SK-N-SH (cell line): Measurements from ENCODE around the gene MRPL10. TPM values are rescaled to one million over a fixed set of nuclear protein-coding genes. Genes with fewer than 3 reads are reported as not detected.

Source experiments
- CTCF ChIA-PET: fragments of 300-600, 350-600 bp; formaldehyde crosslinking; extraction: SDS; loops from one replicate; lab custom pipeline; 2021; lab: Yijun Ruan, JAX
- POLR2A ChIA-PET: fragments of 350-600 bp; sonication (Branson Sonifier 250); formaldehyde crosslinking; extraction: SDS; loops from one replicate; lab custom pipeline; 2020; ENCODE audit warnings: antibody characterized with exemption, inconsistent platforms; lab: Yijun Ruan, JAX
- DNase-seq: peaks from one replicate; pipeline ENCODE4 v3.0.0; 2012
- H2AFZ ChIP-seq: fragments of 200-600 bp; sonication (generic); 2 replicates; pipeline ENCODE4 v1.8.1; 2016; ENCODE audit warnings: antibody characterized with exemption, mild to moderate bottlenecking, low read depth
- H3F3A ChIP-seq: fragments of 200-600 bp; sonication (generic); replicated peaks from 2 replicates; pipeline ENCODE3; 2016; ENCODE audit warnings: antibody characterized with exemption, mild to moderate bottlenecking; ENCODE audit not compliant: insufficient read depth
- H3K27ac ChIP-seq, 2 experiments: fragments of 200-500 bp in 1 of 2; fragments of 200-600 bp in 1 of 2; sonication (Bioruptor generic) in 1 of 2; sonication (generic), shearing (Covaris generic) in 1 of 2; 2 replicates each; pipeline versions ENCODE4 v1.5.1 to v1.6.1; 2014 to 2016; ENCODE audit warnings: low read depth in 2 of 2, inconsistent platforms in 1 of 2, low read length in 1 of 2, mild to moderate bottlenecking in 1 of 2, mixed read lengths in 1 of 2
- H3K27me3 ChIP-seq: fragments of 200-600 bp; sonication (generic), shearing (Covaris generic); 2 replicates; pipeline ENCODE4 v1.6.1; 2016; ENCODE audit warnings: mixed run types; ENCODE audit not compliant: insufficient read depth
- H3K36me3 ChIP-seq, 2 experiments: fragments of 200-500 bp in 1 of 2; fragments of 200-600 bp in 1 of 2; sonication (Bioruptor generic) in 1 of 2; sonication (generic) in 1 of 2; replicated peaks in 1 of 2; 2 replicates each; pipeline versions ENCODE3 to v1.5.1; 2014 to 2016; ENCODE audit warnings: low read length in 1 of 2, mild to moderate bottlenecking in 1 of 2; ENCODE audit not compliant: insufficient read depth in 2 of 2, control insufficient read depth in 1 of 2
- H3K4me1 ChIP-seq, 2 experiments: fragments of 200-500 bp in 1 of 2; fragments of 200-600 bp in 1 of 2; sonication (Bioruptor generic) in 1 of 2; sonication (generic), shearing (Covaris generic) in 1 of 2; 2 replicates each; pipeline versions ENCODE4 v1.5.1 to v1.6.1; 2014 to 2016; ENCODE audit warnings: low read depth in 1 of 2, low read length in 1 of 2, mixed run types in 1 of 2; ENCODE audit not compliant: insufficient read depth in 2 of 2, control insufficient read depth in 1 of 2
- H3K4me2 ChIP-seq: fragments of 200-600 bp; sonication (generic), shearing (Covaris generic); 2 replicates; pipeline ENCODE4 v1.6.1; 2017; ENCODE audit warnings: mixed run types
- H3K4me3 ChIP-seq, 2 experiments: fragments of 200-500 bp in 1 of 2; fragments of 200-600 bp in 1 of 2; sonication (Bioruptor generic) in 1 of 2; sonication (generic), shearing (Covaris generic) in 1 of 2; 2 replicates each; pipeline versions ENCODE4 v1.5.1 to v1.8.1; 2014 to 2016; ENCODE audit warnings: low read depth in 2 of 2, inconsistent platforms in 1 of 2, low read length in 1 of 2, mild to moderate bottlenecking in 1 of 2, mixed read lengths in 1 of 2, moderate library complexity in 1 of 2
- H3K79me2 ChIP-seq: fragments of 200-600 bp; sonication (generic); 2 replicates; pipeline ENCODE4 v1.8.1; 2017; ENCODE audit warnings: mild to moderate bottlenecking; ENCODE audit not compliant: insufficient read depth
- H3K9ac ChIP-seq: fragments of 200-600 bp; sonication (generic); 2 replicates; pipeline ENCODE4 v1.6.1; 2017; ENCODE audit warnings: mixed run types
- H3K9me2 ChIP-seq: fragments of 200-600 bp; sonication (generic); 2 replicates; pipeline ENCODE4 v1.6.1; 2017; ENCODE audit warnings: mixed run types
- H3K9me3 ChIP-seq: fragments of 200-600 bp; sonication (generic); 2 replicates; pipeline ENCODE4 v1.6.1; 2017; ENCODE audit warnings: mixed run types, mild to moderate bottlenecking, moderate library complexity
- H4K20me1 ChIP-seq: fragments of 200-600 bp; sonication (generic); 2 replicates; pipeline ENCODE4 v1.6.1; 2017; ENCODE audit warnings: mild to moderate bottlenecking, mixed run types; ENCODE audit not compliant: insufficient read depth
- CHD2 ChIP-seq: fragments of 150-350 bp; IDR thresholded peaks from 2 replicates; pipeline ENCODE4 v1.6.1; 2018; ENCODE audit warnings: low read length; ENCODE audit not compliant: partially characterized antibody
- CTCF ChIP-seq: fragments of 200-600 bp; sonication (generic); IDR thresholded peaks from 2 replicates; pipeline ENCODE4 v1.6.1; 2017; ENCODE audit warnings: antibody characterized with exemption, mild to moderate bottlenecking, moderate library complexity
- ELF1 ChIP-seq: IDR thresholded peaks from 2 replicates; pipeline ENCODE4 v1.4.0; 2012
- EZH2phosphoT487 ChIP-seq: fragments of 200-600 bp; sonication (generic); IDR thresholded peaks from 2 replicates; pipeline ENCODE4 v1.6.1; 2017; ENCODE audit warnings: low read depth, mixed run types, mild to moderate bottlenecking, antibody characterized with exemption, moderate library complexity, borderline replicate concordance
- FOSL2 ChIP-seq: IDR thresholded peaks from 2 replicates; pipeline ENCODE4 v1.4.0; 2012; ENCODE audit warnings: low read depth, mild to moderate bottlenecking, moderate library complexity, borderline replicate concordance
- FOXM1 ChIP-seq: IDR thresholded peaks from 2 replicates; pipeline ENCODE4 v1.4.0; 2012; ENCODE audit warnings: low read depth, mild to moderate bottlenecking
- GABPA ChIP-seq: IDR thresholded peaks from 2 replicates; pipeline ENCODE4 v1.4.0; 2012; ENCODE audit warnings: low read depth, mild to moderate bottlenecking
- GATA2 ChIP-seq: sonication (generic); formaldehyde crosslinking; IDR thresholded peaks from 2 replicates; pipeline ENCODE4 v1.5.0; 2020; ENCODE audit warnings: mild to moderate bottlenecking, missing genetic modification reagents
- MEF2A ChIP-seq: IDR thresholded peaks from 2 replicates; pipeline ENCODE4 v1.4.0; 2012; ENCODE audit warnings: low read depth, borderline replicate concordance
- MXI1 ChIP-seq: IDR thresholded peaks from 2 replicates; pipeline ENCODE4 v1.6.1; 2012; ENCODE audit warnings: mild to moderate bottlenecking, low read depth, low read length, improper control_type of control experiment
- NFIC ChIP-seq: IDR thresholded peaks from 2 replicates; pipeline ENCODE4 v1.4.0; 2012; ENCODE audit warnings: borderline replicate concordance
- NRF1 ChIP-seq: IDR thresholded peaks from 2 replicates; pipeline ENCODE4 v1.6.1; 2012; ENCODE audit warnings: low read depth, mild to moderate bottlenecking, low read length
- PBX3 ChIP-seq: IDR thresholded peaks from 2 replicates; pipeline ENCODE4; 2012
- POLR2AphosphoS5 ChIP-seq: IDR thresholded peaks from 2 replicates; pipeline ENCODE4 v1.6.1; 2012; ENCODE audit warnings: low read depth, low read length
- RCOR1 ChIP-seq: fragments of 150-350 bp; IDR thresholded peaks from 2 replicates; pipeline ENCODE4 v1.6.1; 2017; ENCODE audit warnings: antibody characterized with exemption, low read length
- SMC3 ChIP-seq: IDR thresholded peaks from 2 replicates; pipeline ENCODE4 v1.6.1; 2012; ENCODE audit warnings: low read depth, low read length, improper control_type of control experiment
- TAF1 ChIP-seq: IDR thresholded peaks from 2 replicates; pipeline ENCODE4 v1.6.1; 2012; ENCODE audit warnings: low read depth, mild to moderate bottlenecking, low read length, moderate library complexity, borderline replicate concordance
- TEAD4 ChIP-seq: IDR thresholded peaks from 2 replicates; pipeline ENCODE4 v1.4.0; 2012; ENCODE audit warnings: mild to moderate bottlenecking, borderline replicate concordance; ENCODE audit not compliant: insufficient read depth
- USF1 ChIP-seq: IDR thresholded peaks from 2 replicates; pipeline ENCODE4 v1.4.0; 2012; ENCODE audit warnings: low read depth, borderline replicate concordance
- USF2 ChIP-seq: fragments of 150-350 bp; IDR thresholded peaks from 2 replicates; pipeline ENCODE4 v1.6.1; 2017; ENCODE audit warnings: antibody characterized with exemption, low read length, low read depth, borderline replicate concordance
- WGBS: methylation state at CpG from one replicate; pipeline ENCODE4 v1.1.6; 2017; ENCODE audit warnings: low lambda C conversion rate; 5-methylcytosine and 5-hydroxymethylcytosine counted together
- polyA plus RNA-seq, 3 experiments: library from polyadenylated mRNA; depleted of rRNA; stranded (reverse); fragments of >200 nt; gene quantifications; 2 replicates each; pipeline ENCODE4 v1.2.3, GENCODE V29; 2012

MRPL10 gene
- polyA plus RNA-seq, 1 of the 3 experiments (the other 2 are of a cell fraction): 136 TPM

GRCh38 chr17:47821031-47821423 is 10.3 kb downstream of the MRPL10 start:
- H3K4me1 ChIP-seq: peaks cover 11 to 26% of the 10 kb centered on the region in 2 experiments; a peak in 3 of 4 replicates
- peak overlapping the region; percentile 37 to 88 for H3K27ac ChIP-seq
- H3K4me3 ChIP-seq: peak overlapping the region; percentile 90 to 93
- peaks cover 12% of the 10 kb centered on the region; the same call in 1 of the 2 replicates for H3K79me2 ChIP-seq
- H2AFZ ChIP-seq: peak overlapping the region; percentile 77
- H3K27me3 ChIP-seq: no peaks in the 10 kb centered on the region
- POLR2A ChIA-PET: interaction anchor here (0.9 to 2.4 kb wide), 4 partner anchors 10 to 171 kb away, joined by 3 to 28 read pairs (median 5); partner anchors contain the start of genes KPNB1, LRRC46, MRPL10 and SP2
- no peaks in the 10 kb centered on the region for H3K9me3 ChIP-seq
- H3K36me3 ChIP-seq: peaks cover 24 to 45% of the 10 kb centered on the region in 2 experiments
- WGBS: 4% methylated on average over 4 of the region's 4 CpGs
- CTCF ChIA-PET: interaction anchor here (0.7 to 4.1 kb wide), 14 partner anchors 10 to 163 kb away, joined by 3 to 40 read pairs (median 4); partner anchors contain the start of genes LRRC46, MRPL10, SCRN2 and TBX21
- no peaks in the 10 kb centered on the region for H4K20me1 ChIP-seq
- no peak for DNase-seq
- H3K9ac ChIP-seq: peak overlapping the region; percentile 67
- peak overlapping the region; percentile 99 for H3K4me2 ChIP-seq
- peaks cover 7% of the 10 kb centered on the region for H3F3A ChIP-seq
- TF ChIP-seq MEF2A (no peak), FOXM1 (no peak), RCOR1 (no peak), NFIC (no peak), GATA2 (CRISPR knock-in tag) (no peak), USF2 (no peak), FOSL2 (no peak), GABPA (no peak), TEAD4 (no peak), NRF1 (no peak), CHD2 (no peak), TAF1 (no peak), EZH2phosphoT487 (no peak), ELF1 (no peak), PBX3 (no peak), CTCF (no peak), MXI1 (no peak), SMC3 (no peak), POLR2AphosphoS5 (no peak), USF1 (no peak)
- H3K9me2 ChIP-seq: no peaks in the 10 kb centered on the region
